NOMO-1 (cell line): ENCODE results near the gene KCNK7.

Source experiments
- DNase-seq, 2 experiments: peaks; one replicate each; lab custom pipeline; 2025; ENCODE audit not compliant: unreplicated experiment in 2 of 2; lab: John Stamatoyannopoulos, UW

The KCNK7 gene

GRCh38 chr11:65558930-65559509 lies 36.6 kb downstream of the KCNK7 start:
- DNase-seq, result no peak

GRCh38 chr11:65558002-65558929 lies 37.3 kb downstream of the KCNK7 start, which contains the start of gene LTBP3:
Gene LTBP3 (minus strand): TSS chr11:65558359. CDS start chr11:65557959, 400 bp downstream.
- peak; percentile 23 to 26 for DNase-seq

GRCh38 chr11:65557280-65558001 lies 38.2 kb downstream of the KCNK7 start:
- DNase-seq, result no peak

- no peak for DNase-seq
Observed at GRCh38 chr11:65556470-65557279, 38.9 kb downstream of the KCNK7 start.

- DNase-seq, result no peak
Observed at GRCh38 chr11:65555693-65556231, 39.8 kb downstream of the KCNK7 start.

- no peak for DNase-seq
Observed at GRCh38 chr11:65554842-65555430, 40.7 kb downstream of the KCNK7 start.

- DNase-seq, result no peak
Observed at GRCh38 chr11:65554057-65554818, 41.4 kb downstream of the KCNK7 start.

GRCh38 chr11:65553301-65554001 lies 42.1 kb downstream of the KCNK7 start:
- DNase-seq, result no peak

- no peak for DNase-seq
Observed at GRCh38 chr11:65552388-65552951, 43.1 kb downstream of the KCNK7 start.

GRCh38 chr11:65551572-65552387 lies 43.8 kb downstream of the KCNK7 start:
- peak; percentile 24 to 27 for DNase-seq

- no peak for DNase-seq
Observed at GRCh38 chr11:65549096-65549495, 46.5 kb downstream of the KCNK7 start.

- DNase-seq, result no peak
Observed at GRCh38 chr11:65548395-65548794, 47.2 kb downstream of the KCNK7 start.

GRCh38 chr11:65547446-65548125 lies 48.0 kb downstream of the KCNK7 start:
- no peak for DNase-seq

- DNase-seq, result peak; percentile 45 to 58
Observed at GRCh38 chr11:65546217-65546958, 49.2 kb downstream of the KCNK7 start.

GRCh38 chr11:65545853-65546216 lies 49.8 kb downstream of the KCNK7 start:
- DNase-seq, result no peak
